GM19372 (cell line): Measurements from ENCODE around the gene DPP6.

Experiments
- ATAC-seq: cut with Tn5 transposase; IDR thresholded peaks from one replicate; pipeline ENCODE4 v1.9.1; 2021; ENCODE audit warnings: mild to moderate bottlenecking, low read depth, moderate library complexity; ENCODE audit not compliant: unreplicated experiment

The DPP6 gene

DNA sequence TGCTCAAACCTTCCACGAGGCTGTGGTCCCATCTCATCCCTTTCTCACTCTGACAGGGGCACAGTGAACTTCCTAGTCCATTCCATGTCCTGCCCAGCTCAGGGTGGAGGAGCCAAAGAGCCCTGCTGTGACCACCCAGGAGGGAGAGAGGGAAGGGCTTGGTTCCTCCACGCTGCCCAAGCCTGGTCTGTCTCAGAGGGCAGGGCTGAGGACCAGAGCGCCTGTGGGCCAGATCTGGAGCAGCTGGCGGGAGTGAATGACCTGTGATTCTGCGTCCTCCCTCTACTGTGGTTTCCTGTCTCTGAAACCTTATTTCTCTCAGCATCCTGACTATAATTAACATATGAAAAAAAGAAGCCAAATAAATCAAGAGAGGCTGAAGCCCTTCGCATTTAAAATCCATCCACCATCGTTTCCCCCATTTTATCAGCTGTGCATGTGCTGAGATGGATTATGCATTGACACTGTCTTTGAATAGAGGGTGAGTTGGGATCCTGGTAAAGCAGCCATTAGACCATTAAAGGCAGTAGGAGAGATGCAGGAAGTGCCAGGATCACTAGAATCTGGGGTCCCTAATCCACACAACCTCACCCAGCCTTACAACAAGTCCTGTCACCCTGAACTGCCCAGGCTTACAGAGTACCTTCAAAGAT, 165.6 kb downstream of the DPP6 start:
- no peak for ATAC-seq

DNA sequence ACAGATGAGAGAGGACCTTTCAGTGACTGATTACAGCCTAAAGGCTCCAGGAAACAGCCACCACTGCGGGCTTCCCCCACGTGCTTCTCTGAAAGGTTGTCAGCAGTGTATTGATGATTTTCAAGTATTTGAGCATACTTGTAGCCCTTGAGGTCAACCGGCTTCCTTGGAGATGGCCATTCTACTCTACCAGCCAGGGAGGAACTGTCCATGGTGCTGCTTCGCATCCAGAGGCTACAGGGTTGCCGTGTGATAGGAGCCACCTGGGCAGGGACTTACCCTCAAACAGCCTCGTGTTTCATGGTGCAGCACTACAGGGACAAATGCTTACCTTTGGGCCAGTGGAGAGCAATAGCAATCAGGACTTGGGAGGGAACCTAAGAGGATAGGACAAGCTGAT, 179.5 kb downstream of the DPP6 start:
- ATAC-seq: no peak

DNA sequence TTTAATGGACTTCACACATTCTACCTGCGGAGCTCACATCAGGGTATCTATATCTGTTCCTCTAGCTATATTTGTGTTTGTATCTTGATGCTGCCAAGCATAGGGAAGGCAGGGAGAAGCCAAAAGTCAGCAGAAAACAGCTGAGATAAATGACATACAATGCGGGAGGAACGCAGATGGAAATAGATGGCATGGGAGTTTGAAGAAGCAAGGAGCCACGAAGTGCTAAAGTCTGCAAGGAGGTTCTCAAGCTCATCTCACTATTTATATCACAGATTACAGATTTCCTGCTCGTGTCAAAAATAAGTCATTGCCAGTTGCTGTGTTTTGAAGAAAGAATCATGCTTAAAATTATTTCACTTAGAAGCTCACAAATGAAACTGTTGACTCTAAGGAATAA, 180.5 kb downstream of the DPP6 start:
- no peak for ATAC-seq

GRCh38 chr7:154241988-154242387, 189.8 kb downstream of the DPP6 start:
- ATAC-seq: no peak

DNA sequence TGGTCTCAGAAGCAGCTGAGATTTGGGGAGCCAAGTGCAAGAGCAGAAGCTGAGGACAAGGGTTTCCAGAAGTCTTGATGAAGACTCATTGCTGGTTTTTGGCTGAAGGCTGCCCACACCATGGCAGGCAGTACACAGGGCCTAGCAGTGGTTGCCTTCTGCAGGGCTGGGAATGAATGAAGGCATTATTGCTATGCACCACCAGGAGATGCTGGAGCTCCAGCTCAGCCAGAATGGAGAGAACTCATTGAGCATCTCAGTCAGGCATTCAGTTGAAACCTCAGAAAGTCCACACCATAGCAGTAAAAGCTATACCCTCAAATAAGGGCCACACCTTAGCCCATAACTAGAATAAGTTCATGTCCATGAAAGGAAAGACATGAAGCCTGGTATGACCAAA, 190.5 kb downstream of the DPP6 start:
- no peak for ATAC-seq

GRCh38 chr7:154252046-154252445, 199.8 kb downstream of the DPP6 start:
- ATAC-seq: no peak

GRCh38 chr7:154253810-154254209, 201.6 kb downstream of the DPP6 start:
- no peak for ATAC-seq

DNA sequence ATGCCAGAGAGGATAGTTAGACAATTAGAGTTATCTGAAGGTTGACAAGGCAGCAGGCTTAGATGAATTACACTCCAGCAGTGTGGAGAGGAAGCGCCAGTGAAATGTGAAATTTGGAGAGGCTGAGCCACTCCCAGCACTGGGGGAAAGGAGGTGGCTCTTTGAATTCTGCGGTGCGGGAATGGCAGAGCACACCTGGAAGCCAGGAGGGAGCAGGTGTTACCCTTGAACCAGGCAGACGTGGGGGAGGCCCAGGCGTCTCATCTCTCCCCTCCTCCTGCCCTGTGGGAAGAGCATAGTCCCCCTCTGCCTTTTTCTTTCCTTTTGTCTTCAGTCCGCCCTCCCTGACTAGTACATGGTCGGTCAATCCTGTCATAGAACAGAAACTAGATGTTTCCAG, 203.1 kb downstream of the DPP6 start:
- ATAC-seq: no peak

- no peak for ATAC-seq
These were observed 204.0 kb downstream of the DPP6 start for GRCh38 chr7:154256150-154256549.

DNA sequence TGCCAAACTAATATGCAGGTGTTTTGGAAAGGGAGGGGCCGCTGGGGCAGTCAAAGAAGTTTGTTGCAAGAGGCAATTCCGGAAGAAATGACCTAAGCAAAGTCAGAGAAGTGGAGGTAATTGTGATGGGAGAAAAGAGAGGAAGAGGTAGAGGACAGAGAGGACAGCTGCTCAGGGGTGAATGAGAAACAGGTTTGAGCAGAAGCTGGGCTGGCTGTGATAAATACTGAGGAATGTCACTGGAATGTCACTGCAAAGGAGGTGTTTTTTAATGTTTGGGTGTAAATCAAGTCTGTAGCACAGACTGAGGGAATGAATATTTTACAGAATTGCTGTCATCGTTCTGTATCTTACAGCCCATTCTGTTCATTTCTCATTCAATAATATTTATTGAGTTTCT, 207.2 kb downstream of the DPP6 start:
- no peak for ATAC-seq

- no peak for ATAC-seq
These were observed 235.2 kb downstream of the DPP6 start for GRCh38 chr7:154287356-154287755.

DNA sequence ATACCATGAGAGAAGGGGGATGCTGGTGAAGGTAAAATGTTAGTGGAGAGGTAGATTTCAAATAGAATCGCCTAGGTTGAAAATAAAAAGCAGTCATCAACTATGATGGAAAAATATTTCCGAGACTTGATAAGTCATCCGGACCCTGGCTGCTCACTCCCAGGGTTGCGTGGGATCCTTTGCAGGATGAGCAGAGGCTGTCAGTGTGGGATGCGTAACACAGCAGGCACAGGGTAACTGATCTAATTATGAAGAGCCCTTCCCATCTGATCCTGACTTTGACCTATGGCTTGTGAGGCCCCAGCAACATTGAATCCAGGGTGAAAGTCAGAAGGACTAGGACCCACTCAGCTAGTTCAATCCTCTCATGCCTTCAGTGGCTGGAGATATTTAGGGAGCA, 236.9 kb downstream of the DPP6 start:
- ATAC-seq: no peak

- ATAC-seq: no peak
These were observed 244.2 kb downstream of the DPP6 start for GRCh38 chr7:154296443-154296842.

GRCh38 chr7:154299736-154300135, 247.5 kb downstream of the DPP6 start:
- ATAC-seq: no peak

DNA sequence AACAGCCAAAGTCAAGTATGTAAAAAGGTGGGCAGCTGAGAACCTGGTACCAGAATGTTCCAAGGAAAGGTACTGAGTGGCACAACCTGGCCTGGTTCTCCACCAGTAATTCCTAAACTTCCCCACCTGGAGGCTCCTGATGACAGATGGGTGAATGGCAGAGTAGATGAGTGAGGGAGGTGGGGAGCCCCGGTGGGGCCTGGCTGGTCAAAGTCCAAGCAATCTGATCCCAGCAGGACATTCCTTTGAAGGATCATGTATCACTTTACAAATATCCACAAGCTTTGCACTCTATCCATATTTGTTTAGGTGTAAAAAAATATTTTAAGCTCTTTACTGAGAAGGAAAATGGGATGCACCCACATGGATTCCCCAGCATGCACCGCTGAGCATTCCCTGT, 250.2 kb downstream of the DPP6 start:
- ATAC-seq: no peak

DNA sequence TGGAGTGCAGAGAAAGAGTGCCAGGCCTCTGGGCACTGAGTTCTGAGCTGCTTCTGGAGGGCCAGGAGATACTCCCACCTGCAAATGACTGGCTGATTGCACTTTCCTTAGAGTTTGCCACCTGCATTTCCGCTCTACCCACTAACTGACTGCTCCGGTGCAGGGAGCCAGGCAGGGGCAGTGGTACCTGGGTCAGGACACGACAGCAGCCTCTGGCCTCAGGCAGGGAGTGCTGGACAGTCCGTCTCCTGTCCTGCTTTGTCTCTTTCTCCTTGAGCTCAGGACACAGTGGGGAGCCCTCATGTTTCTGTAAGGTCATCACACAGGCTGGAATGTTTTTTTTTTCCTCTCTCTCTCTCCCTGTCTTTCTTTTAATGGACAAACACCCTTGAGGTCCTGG, 252.0 kb downstream of the DPP6 start:
- no peak for ATAC-seq

GRCh38 chr7:154304740-154305700, 252.8 kb downstream of the DPP6 start:
- no peak for ATAC-seq

GRCh38 chr7:154306036-154306435, 253.8 kb downstream of the DPP6 start:
- ATAC-seq: no peak

DNA sequence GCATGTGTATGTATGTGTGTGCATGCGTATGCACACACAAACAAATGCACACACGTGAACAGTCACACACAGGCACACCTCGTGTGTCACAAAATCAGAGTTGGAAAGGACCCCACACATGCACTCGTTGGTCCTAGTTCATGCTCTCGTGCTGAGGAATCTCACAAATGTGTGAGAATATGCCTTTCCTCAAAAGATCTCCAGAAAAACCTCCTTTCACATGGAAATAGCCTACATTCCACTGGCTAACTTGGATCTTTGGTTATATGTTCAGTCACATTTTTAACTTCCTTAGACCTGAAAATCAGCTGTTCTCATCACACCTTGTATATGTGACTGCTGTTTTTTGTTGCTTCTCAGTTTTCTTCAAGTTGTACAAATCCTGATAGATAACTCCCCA, 256.7 kb downstream of the DPP6 start:
- no peak for ATAC-seq

DNA sequence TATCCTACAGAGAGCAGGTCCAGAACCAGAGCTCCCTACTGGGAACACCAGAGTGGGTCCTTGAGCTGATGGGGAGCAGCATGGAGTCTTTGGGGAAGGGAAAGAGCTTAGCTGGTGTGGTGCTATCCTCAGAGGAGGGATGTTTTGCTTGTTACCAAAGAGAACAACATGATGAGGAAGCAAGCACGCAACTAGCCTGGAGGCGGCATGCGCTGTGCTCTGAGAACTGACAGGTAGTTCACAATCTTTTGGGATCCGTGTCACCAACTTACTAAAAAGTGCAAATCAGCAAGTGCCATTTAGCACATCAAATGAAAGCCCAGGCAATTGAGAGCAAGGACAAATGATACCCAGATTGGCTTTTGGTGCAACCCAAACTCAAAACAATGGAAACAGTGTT, 257.9 kb downstream of the DPP6 start:
- no peak for ATAC-seq

- ATAC-seq: no peak
These were observed 272.0 kb downstream of the DPP6 start for GRCh38 chr7:154324196-154324595.

GRCh38 chr7:154326421-154326820, 274.2 kb downstream of the DPP6 start:
- ATAC-seq: no peak
